ENCODE results near the gene BICD2.

GRCh38 chr9:92752812-92753404 is 11.7 kb downstream of the BICD2 start:
- TF ChIP-seq, protein P1, sequence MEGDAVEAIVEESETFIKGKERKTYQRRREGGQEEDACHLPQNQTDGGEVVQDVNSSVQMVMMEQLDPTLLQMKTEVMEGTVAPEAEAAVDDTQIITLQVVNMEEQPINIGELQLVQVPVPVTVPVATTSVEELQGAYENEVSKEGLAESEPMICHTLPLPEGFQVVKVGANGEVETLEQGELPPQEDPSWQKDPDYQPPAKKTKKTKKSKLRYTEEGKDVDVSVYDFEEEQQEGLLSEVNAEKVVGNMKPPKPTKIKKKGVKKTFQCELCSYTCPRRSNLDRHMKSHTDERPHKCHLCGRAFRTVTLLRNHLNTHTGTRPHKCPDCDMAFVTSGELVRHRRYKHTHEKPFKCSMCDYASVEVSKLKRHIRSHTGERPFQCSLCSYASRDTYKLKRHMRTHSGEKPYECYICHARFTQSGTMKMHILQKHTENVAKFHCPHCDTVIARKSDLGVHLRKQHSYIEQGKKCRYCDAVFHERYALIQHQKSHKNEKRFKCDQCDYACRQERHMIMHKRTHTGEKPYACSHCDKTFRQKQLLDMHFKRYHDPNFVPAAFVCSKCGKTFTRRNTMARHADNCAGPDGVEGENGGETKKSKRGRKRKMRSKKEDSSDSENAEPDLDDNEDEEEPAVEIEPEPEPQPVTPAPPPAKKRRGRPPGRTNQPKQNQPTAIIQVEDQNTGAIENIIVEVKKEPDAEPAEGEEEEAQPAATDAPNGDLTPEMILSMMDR (IDR thresholded peaks at IDR 0.05; ENCODE audit: borderline replicate concordance, extremely low read depth, low read length, poor library complexity, severe bottlenecking), result no peak
- TF ChIP-seq EZH2 (IDR thresholded peaks at IDR 0.05; ENCODE audit: borderline replicate concordance, low read depth, low read length, severe bottlenecking), result no peak
